ENCODE data around the gene CHST6. TPM values are rescaled to one million over a fixed set of nuclear protein-coding genes. Genes with fewer than 3 reads are reported as not detected.

Gene CHST6
- total RNA-seq, 1 experiment from 2014 or later = 17.9 TPM

DNA sequence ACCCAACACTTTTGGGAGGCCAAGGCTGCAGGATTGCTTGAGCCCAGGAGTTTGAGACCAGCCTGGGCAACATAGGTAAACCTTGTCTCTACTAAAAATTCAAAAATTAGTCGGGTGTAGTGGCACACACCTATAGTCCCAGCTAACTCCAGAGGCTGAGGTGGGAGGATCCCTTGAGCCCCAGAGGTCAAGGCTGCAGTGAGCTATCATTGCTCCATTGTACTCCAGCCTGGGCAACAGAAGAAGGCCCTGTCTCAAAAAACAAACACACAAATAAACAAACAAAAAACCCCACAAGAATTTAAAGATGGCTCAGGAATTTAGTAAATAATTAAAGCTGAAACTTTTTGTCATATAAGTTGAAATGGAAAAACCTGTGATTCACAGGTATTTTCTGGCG, 28.5 kb downstream of the CHST6 start:
- Histone ChIP-seq H3K4me3 (replicated peaks in 1 of 2; ENCODE audit: low read depth in 1 of 2, low read length in 2 of 2) (no peak overlapping the region), H3K9me2 (ENCODE audit: insufficient read depth) (no peaks in the 10 kb centered on the region), H3K4me2 (ENCODE audit: low read length) (no peak overlapping the region), H3K27me3 (ENCODE audit: insufficient read depth, low read length) (no peaks in the 10 kb centered on the region), H3K4me1 (ENCODE audit: control insufficient read depth in 1 of 2, insufficient read depth in 2 of 2, low read length in 2 of 2) (peaks cover 3 to 19% of the 10 kb centered on the region in 2 experiments; a peak in 3 of 4 replicates), H2AFZ (ENCODE audit: low read depth, low read length, poor library complexity, severe bottlenecking) (no peak overlapping the region), H4K20me1 (ENCODE audit: insufficient read depth) (no peaks in the 10 kb centered on the region), H3K79me2 (ENCODE audit: insufficient read depth, low read length) (peaks cover 24% of the 10 kb centered on the region), H3K36me3 (ENCODE audit: control insufficient read depth in 1 of 2, insufficient read depth in 2 of 2, low read length in 2 of 2) (no peaks in the 10 kb centered on the region), H3K27ac (ENCODE audit: low read depth, low read length) (no peak overlapping the region), H3K9me3 (ENCODE audit: control insufficient read depth in 1 of 2, insufficient read depth in 1 of 2, low read depth in 1 of 2, low read length in 2 of 2) (no peaks in the 10 kb centered on the region), H3K9ac (ENCODE audit: low read length) (no peak overlapping the region)
- intact Hi-C loops (cut with micrococcal nuclease) = no loop called here
- ChIA-PET RAD21 (ENCODE audit: low non-redundant PET in 1 of 2, low total read pairs in 2 of 2, uncharacterized antibody in 2 of 2, unreplicated experiment in 2 of 2) (no interaction called here), POLR2A (no interaction called here), CTCF (interaction anchor here (1.6 to 4.3 kb wide), 2 partner anchors 50 to 267 kb away, joined by 7 to 21 read pairs; no protein-coding TSS in a partner anchor)
- DNase-seq (ENCODE audit: low read depth, low spot score) (no peak), ATAC-seq (no peak)
- TF ChIP-seq, protein P1, sequence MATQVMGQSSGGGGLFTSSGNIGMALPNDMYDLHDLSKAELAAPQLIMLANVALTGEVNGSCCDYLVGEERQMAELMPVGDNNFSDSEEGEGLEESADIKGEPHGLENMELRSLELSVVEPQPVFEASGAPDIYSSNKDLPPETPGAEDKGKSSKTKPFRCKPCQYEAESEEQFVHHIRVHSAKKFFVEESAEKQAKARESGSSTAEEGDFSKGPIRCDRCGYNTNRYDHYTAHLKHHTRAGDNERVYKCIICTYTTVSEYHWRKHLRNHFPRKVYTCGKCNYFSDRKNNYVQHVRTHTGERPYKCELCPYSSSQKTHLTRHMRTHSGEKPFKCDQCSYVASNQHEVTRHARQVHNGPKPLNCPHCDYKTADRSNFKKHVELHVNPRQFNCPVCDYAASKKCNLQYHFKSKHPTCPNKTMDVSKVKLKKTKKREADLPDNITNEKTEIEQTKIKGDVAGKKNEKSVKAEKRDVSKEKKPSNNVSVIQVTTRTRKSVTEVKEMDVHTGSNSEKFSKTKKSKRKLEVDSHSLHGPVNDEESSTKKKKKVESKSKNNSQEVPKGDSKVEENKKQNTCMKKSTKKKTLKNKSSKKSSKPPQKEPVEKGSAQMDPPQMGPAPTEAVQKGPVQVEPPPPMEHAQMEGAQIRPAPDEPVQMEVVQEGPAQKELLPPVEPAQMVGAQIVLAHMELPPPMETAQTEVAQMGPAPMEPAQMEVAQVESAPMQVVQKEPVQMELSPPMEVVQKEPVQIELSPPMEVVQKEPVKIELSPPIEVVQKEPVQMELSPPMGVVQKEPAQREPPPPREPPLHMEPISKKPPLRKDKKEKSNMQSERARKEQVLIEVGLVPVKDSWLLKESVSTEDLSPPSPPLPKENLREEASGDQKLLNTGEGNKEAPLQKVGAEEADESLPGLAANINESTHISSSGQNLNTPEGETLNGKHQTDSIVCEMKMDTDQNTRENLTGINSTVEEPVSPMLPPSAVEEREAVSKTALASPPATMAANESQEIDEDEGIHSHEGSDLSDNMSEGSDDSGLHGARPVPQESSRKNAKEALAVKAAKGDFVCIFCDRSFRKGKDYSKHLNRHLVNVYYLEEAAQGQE (IDR thresholded peaks at IDR 0.05; ENCODE audit: low read depth) = no peak
- TF ChIP-seq TCF7L2 (IDR thresholded peaks at IDR 0.05; ENCODE audit: borderline replicate concordance, extremely low read depth, insufficient read depth, insufficient read length) = no peak
- no peak for TF ChIP-seq YY1 (IDR thresholded peaks at IDR 0.05; ENCODE audit: extremely low read depth, insufficient replicate concordance, low read depth, low read length)
- TF ChIP-seq SIN3A (IDR thresholded peaks at IDR 0.05; ENCODE audit: low read depth) = no peak
- BruUV-seq (replicated peaks) = no TSS peak
